Adrenal gland (tissue), 5 donors: ENCODE measurements around the gene MPPED1.

Source experiments
- CTCF ChIP-seq, 6 experiments: fragments of 450-650 bp in 4 of 6; fragments of 200-600 bp in 2 of 6; sonication (generic) in 1 of 6; IDR thresholded peaks; 1 replicate in 5 of 6; 2 replicates in 1 of 6; pipeline versions ENCODE4 v1.5.1 to v1.8.0; 2016 to 2021; ENCODE audit warnings: antibody characterized with exemption in 6 of 6, mild to moderate bottlenecking in 2 of 6, moderate library complexity in 1 of 6
- POLR2A ChIP-seq, 2 donors: fragments of 450-650 bp; IDR thresholded peaks; one replicate each; pipeline ENCODE4 v1.6.1; 2017; ENCODE audit warnings: antibody characterized with exemption in 2 of 2, mild to moderate bottlenecking in 2 of 2, moderate library complexity in 1 of 2
- donor health status: DM: no; HTN: no; CAD: no.

GRCh38 chr22:43507235-43507634, 95.4 kb downstream of the MPPED1 start:
- TF ChIP-seq CTCF (IDR thresholded peaks at IDR 0.05) (no peak), POLR2A (IDR thresholded peaks at IDR 0.05) (no peak)
